HepG2 (cell line): ENCODE results near the gene NFYC. TPM values are rescaled to one million over a fixed set of nuclear protein-coding genes. Genes with fewer than 3 reads are reported as not detected.

Experiments
- BATF2 ChIP-seq: sonication (generic); formaldehyde crosslinking; IDR thresholded peaks from 2 replicates; pipeline ENCODE4 v1.8.0; 2022; ENCODE audit warnings: mild to moderate bottlenecking, missing genetic modification reagents, moderate library complexity
- BCL3 ChIP-seq: sonication (generic); formaldehyde crosslinking; IDR thresholded peaks from 2 replicates; pipeline ENCODE4 v1.5.1; 2020; ENCODE audit warnings: mild to moderate bottlenecking, missing genetic modification reagents, moderate library complexity
- ELF3 ChIP-seq: IDR thresholded peaks from 2 replicates; pipeline ENCODE4 v1.6.1; 2016; ENCODE audit warnings: missing genetic modification reagents, missing compliant biosample characterization
- GABPB1 ChIP-seq: IDR thresholded peaks from 2 replicates; pipeline ENCODE4 v1.6.1; 2016; ENCODE audit warnings: mild to moderate bottlenecking, missing genetic modification reagents, moderate library complexity, missing compliant biosample characterization
- PAF1 ChIP-seq: IDR thresholded peaks from 2 replicates; pipeline ENCODE4 v1.6.1; 2016; ENCODE audit warnings: missing genetic modification reagents, missing compliant biosample characterization
- RAD51 ChIP-seq: fragments of 450-650 bp; IDR thresholded peaks from 2 replicates; pipeline ENCODE4 v1.6.1; 2016; ENCODE audit warnings: borderline replicate concordance
- ZMYM2 ChIP-seq: sonication (generic); formaldehyde crosslinking; IDR thresholded peaks from 2 replicates; pipeline ENCODE4 v1.8.0; 2022; ENCODE audit warnings: mild to moderate bottlenecking, missing genetic modification reagents
- ZNF512 ChIP-seq: sonication (generic); formaldehyde crosslinking; IDR thresholded peaks from 2 replicates; pipeline ENCODE4 v1.4.0; 2020; ENCODE audit warnings: mild to moderate bottlenecking, missing genetic modification reagents
- ZNF598 ChIP-seq: sonication (generic); formaldehyde crosslinking; IDR thresholded peaks from 2 replicates; pipeline ENCODE4 v1.5.1; 2020; ENCODE audit warnings: mild to moderate bottlenecking, missing genetic modification reagents, borderline replicate concordance
- ZNF614 ChIP-seq: IDR thresholded peaks from 2 replicates; pipeline ENCODE4 v1.6.1; 2018; ENCODE audit warnings: missing biosample characterization, missing genetic modification reagents, inconsistent platforms, borderline replicate concordance
- polyA plus RNA-seq, 8 experiments: library from polyadenylated mRNA; depleted of rRNA in 3 of 8; stranded (reverse) in 7 of 8; unstranded in 1 of 8; fragments of >200 nt; fragmentation: Illumina TruSeq in 4 of 8; extraction: Trizol in 4 of 8; gene quantifications; 2 replicates each; pipeline versions ENCODE4 v1.2.1 to v1.2.3, GENCODE V29; 2011 to 2016; ENCODE audit warnings: low read depth in 4 of 8, missing spikeins in 1 of 8, mixed read lengths in 1 of 8; ENCODE audit not compliant: insufficient read depth in 1 of 8
- total RNA-seq, 5 experiments: library from RNA; depleted of rRNA; stranded (reverse); fragments of >200 nt; fragmentation: Illumina TruSeq; extraction: Trizol; gene quantifications; 2 replicates each; pipeline ENCODE4 v1.2.3, GENCODE V29; 2016; ENCODE audit warnings: low read depth in 1 of 5
- TF ChIP-seq, protein P1 (sequence below): sonication (generic); formaldehyde crosslinking; IDR thresholded peaks from 2 replicates; pipeline ENCODE4 v1.5.1; 2020; ENCODE audit warnings: mild to moderate bottlenecking, missing genetic modification reagents, borderline replicate concordance
- TF ChIP-seq, protein P2 (sequence below): IDR thresholded peaks from 2 replicates; pipeline ENCODE4 v1.6.1; 2016; ENCODE audit warnings: mild to moderate bottlenecking
- TF ChIP-seq, protein P3 (sequence below): sonication (generic); formaldehyde crosslinking; IDR thresholded peaks from 2 replicates; pipeline ENCODE4 v1.5.0; 2020; ENCODE audit warnings: mild to moderate bottlenecking, missing genetic modification reagents, borderline replicate concordance
- TF ChIP-seq, protein P4 (sequence below): IDR thresholded peaks from 2 replicates; pipeline ENCODE4 v1.6.1; 2016; ENCODE audit warnings: low read depth, control low read depth

The NFYC gene
- total and polyA plus RNA-seq, 2 of the 13 experiments (the other 11 are each of a cell fraction or from before 2014, with no cell fraction given) = 33.9 to 73.7 TPM

- TF ChIP-seq, protein P1, sequence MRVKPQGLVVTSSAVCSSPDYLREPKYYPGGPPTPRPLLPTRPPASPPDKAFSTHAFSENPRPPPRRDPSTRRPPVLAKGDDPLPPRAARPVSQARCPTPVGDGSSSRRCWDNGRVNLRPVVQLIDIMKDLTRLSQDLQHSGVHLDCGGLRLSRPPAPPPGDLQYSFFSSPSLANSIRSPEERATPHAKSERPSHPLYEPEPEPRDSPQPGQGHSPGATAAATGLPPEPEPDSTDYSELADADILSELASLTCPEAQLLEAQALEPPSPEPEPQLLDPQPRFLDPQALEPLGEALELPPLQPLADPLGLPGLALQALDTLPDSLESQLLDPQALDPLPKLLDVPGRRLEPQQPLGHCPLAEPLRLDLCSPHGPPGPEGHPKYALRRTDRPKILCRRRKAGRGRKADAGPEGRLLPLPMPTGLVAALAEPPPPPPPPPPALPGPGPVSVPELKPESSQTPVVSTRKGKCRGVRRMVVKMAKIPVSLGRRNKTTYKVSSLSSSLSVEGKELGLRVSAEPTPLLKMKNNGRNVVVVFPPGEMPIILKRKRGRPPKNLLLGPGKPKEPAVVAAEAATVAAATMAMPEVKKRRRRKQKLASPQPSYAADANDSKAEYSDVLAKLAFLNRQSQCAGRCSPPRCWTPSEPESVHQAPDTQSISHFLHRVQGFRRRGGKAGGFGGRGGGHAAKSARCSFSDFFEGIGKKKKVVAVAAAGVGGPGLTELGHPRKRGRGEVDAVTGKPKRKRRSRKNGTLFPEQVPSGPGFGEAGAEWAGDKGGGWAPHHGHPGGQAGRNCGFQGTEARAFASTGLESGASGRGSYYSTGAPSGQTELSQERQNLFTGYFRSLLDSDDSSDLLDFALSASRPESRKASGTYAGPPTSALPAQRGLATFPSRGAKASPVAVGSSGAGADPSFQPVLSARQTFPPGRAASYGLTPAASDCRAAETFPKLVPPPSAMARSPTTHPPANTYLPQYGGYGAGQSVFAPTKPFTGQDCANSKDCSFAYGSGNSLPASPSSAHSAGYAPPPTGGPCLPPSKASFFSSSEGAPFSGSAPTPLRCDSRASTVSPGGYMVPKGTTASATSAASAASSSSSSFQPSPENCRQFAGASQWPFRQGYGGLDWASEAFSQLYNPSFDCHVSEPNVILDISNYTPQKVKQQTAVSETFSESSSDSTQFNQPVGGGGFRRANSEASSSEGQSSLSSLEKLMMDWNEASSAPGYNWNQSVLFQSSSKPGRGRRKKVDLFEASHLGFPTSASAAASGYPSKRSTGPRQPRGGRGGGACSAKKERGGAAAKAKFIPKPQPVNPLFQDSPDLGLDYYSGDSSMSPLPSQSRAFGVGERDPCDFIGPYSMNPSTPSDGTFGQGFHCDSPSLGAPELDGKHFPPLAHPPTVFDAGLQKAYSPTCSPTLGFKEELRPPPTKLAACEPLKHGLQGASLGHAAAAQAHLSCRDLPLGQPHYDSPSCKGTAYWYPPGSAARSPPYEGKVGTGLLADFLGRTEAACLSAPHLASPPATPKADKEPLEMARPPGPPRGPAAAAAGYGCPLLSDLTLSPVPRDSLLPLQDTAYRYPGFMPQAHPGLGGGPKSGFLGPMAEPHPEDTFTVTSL (CRISPR knock-in tag) = peak; percentile 62; the same call in 1 of the 2 replicates
- TF ChIP-seq BATF2 (CRISPR knock-in tag) = no peak
- TF ChIP-seq ELF3 (CRISPR knock-in tag) = peak; percentile 74
- TF ChIP-seq ZNF512 (CRISPR knock-in tag) = no peak
- TF ChIP-seq, protein P2, sequence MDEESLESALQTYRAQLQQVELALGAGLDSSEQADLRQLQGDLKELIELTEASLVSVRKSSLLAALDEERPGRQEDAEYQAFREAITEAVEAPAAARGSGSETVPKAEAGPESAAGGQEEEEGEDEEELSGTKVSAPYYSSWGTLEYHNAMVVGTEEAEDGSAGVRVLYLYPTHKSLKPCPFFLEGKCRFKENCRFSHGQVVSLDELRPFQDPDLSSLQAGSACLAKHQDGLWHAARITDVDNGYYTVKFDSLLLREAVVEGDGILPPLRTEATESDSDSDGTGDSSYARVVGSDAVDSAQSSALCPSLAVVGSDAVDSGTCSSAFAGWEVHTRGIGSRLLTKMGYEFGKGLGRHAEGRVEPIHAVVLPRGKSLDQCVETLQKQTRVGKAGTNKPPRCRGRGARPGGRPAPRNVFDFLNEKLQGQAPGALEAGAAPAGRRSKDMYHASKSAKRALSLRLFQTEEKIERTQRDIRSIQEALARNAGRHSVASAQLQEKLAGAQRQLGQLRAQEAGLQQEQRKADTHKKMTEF (CRISPR knock-in tag) = peak; percentile 34; the same call in 1 of the 2 replicates
- TF ChIP-seq GABPB1 (CRISPR knock-in tag) = peak; percentile 76
- TF ChIP-seq PAF1 (CRISPR knock-in tag) = no peak
- no peak for TF ChIP-seq RAD51
- no peak for TF ChIP-seq ZNF614
- no peak for TF ChIP-seq ZNF598 (CRISPR knock-in tag)
- TF ChIP-seq BCL3 (CRISPR knock-in tag) = no peak
- TF ChIP-seq, protein P3, sequence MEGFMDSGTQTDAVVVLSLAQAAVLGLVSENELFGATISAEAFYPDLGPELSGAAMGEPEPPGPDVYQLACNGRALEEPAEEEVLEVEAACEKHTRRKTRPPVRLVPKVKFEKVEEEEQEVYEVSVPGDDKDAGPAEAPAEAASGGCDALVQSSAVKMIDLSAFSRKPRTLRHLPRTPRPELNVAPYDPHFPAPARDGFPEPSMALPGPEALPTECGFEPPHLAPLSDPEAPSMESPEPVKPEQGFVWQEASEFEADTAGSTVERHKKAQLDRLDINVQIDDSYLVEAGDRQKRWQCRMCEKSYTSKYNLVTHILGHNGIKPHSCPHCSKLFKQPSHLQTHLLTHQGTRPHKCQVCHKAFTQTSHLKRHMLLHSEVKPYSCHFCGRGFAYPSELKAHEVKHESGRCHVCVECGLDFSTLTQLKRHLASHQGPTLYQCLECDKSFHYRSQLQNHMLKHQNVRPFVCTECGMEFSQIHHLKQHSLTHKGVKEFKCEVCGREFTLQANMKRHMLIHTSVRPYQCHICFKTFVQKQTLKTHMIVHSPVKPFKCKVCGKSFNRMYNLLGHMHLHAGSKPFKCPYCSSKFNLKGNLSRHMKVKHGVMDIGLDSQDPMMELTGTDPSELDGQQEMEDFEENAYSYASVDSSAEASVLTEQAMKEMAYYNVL (CRISPR knock-in tag) = no peak
- TF ChIP-seq ZMYM2 (CRISPR knock-in tag) = no peak
- TF ChIP-seq, protein P4, sequence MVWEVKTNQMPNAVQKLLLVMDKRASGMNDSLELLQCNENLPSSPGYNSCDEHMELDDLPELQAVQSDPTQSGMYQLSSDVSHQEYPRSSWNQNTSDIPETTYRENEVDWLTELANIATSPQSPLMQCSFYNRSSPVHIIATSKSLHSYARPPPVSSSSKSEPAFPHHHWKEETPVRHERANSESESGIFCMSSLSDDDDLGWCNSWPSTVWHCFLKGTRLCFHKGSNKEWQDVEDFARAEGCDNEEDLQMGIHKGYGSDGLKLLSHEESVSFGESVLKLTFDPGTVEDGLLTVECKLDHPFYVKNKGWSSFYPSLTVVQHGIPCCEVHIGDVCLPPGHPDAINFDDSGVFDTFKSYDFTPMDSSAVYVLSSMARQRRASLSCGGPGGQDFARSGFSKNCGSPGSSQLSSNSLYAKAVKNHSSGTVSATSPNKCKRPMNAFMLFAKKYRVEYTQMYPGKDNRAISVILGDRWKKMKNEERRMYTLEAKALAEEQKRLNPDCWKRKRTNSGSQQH (CRISPR knock-in tag) = peak; percentile 77
These were observed 17.7 kb downstream of the NFYC start (continued) for GRCh38 chr1:40709100-40709801.
